MM.1S (cell line): ENCODE data around the gene CDK16.

Experiments used
- DNase-seq: peaks from one replicate; pipeline ENCODE4 v3.0.0-alpha.2; 2015
- H2AFZ ChIP-seq: fragments of 300-600 bp; sonication (generic); 2 replicates; pipeline ENCODE4 v1.6.0; 2016; ENCODE audit warnings: antibody characterized with exemption, low read length
- H3F3A ChIP-seq: fragments of 300-600 bp; sonication (generic); 2 replicates; pipeline ENCODE4 v1.6.1; 2016; ENCODE audit warnings: mild to moderate bottlenecking, antibody characterized with exemption, low read length, moderate library complexity, mixed read lengths; ENCODE audit not compliant: insufficient read depth
- H3K27ac ChIP-seq: fragments of 300-600 bp; sonication (generic); 2 replicates; pipeline ENCODE4 v1.5.1; 2016; ENCODE audit warnings: mild to moderate bottlenecking, low read length
- H3K27me3 ChIP-seq: fragments of 300-600 bp; sonication (generic); replicated peaks from 2 replicates; pipeline ENCODE4 v1.6.0; 2016; ENCODE audit warnings: low read length; ENCODE audit not compliant: insufficient read depth
- H3K36me3 ChIP-seq: fragments of 300-600 bp; sonication (generic); replicated peaks from 2 replicates; pipeline ENCODE4 v1.6.1; 2016; ENCODE audit warnings: mild to moderate bottlenecking, low read length, mixed read lengths; ENCODE audit not compliant: insufficient read depth
- H3K4me1 ChIP-seq: fragments of 300-600 bp; sonication (generic); 2 replicates; pipeline ENCODE4 v1.6.1; 2016; ENCODE audit warnings: low read length, mixed read lengths
- H3K4me2 ChIP-seq: fragments of 300-600 bp; sonication (generic); 2 replicates; pipeline ENCODE4 v1.6.0; 2016; ENCODE audit warnings: low read depth, low read length
- H3K4me3 ChIP-seq: fragments of 300-600 bp; sonication (generic); 2 replicates; pipeline ENCODE4 v1.5.1; 2016; ENCODE audit warnings: low read length, mixed read lengths
- H3K79me2 ChIP-seq: fragments of 300-600 bp; sonication (generic); 2 replicates; pipeline ENCODE4 v1.6.1; 2016; ENCODE audit warnings: mixed run types, low read length, mixed read lengths
- H3K9ac ChIP-seq: fragments of 300-600 bp; sonication (generic); 2 replicates; pipeline ENCODE4 v1.6.1; 2016; ENCODE audit warnings: low read length, mixed read lengths
- H3K9me2 ChIP-seq: fragments of 300-600 bp; sonication (generic); replicated peaks from 2 replicates; pipeline ENCODE4 v1.6.1; 2016; ENCODE audit warnings: mild to moderate bottlenecking, low read length, mixed read lengths; ENCODE audit not compliant: insufficient read depth
- H3K9me3 ChIP-seq: fragments of 300-600 bp; sonication (generic); replicated peaks from 2 replicates; pipeline ENCODE4 v1.6.1; 2016; ENCODE audit warnings: mild to moderate bottlenecking, low read length, mixed read lengths; ENCODE audit not compliant: insufficient read depth
- H4K20me1 ChIP-seq: fragments of 300-600 bp; sonication (generic); 2 replicates; pipeline ENCODE4 v1.6.1; 2016; ENCODE audit warnings: mild to moderate bottlenecking, low read length, moderate library complexity, mixed read lengths; ENCODE audit not compliant: insufficient read depth
- CTCF ChIP-seq: fragments of 300-600 bp; sonication (generic); IDR thresholded peaks from 2 replicates; pipeline ENCODE4 v1.5.1; 2016; ENCODE audit warnings: antibody characterized with exemption, low read length, mixed read lengths
- EZH2 ChIP-seq: fragments of 300-600 bp; sonication (generic); optimal IDR thresholded peaks from 2 replicates; pipeline ENCODE3; 2017; ENCODE audit warnings: low read depth, mild to moderate bottlenecking, antibody characterized with exemption, low read length, mixed read lengths
- EZH2phosphoT487 ChIP-seq: fragments of 300-600 bp; sonication (generic); IDR thresholded peaks from 2 replicates; pipeline ENCODE4 v1.6.1; 2018; ENCODE audit warnings: antibody characterized with exemption, low read length

Gene CDK16

GRCh38 chrX:47194194-47194787 is 24.2 kb upstream of the CDK16 start:
- Histone ChIP-seq H3K4me2 (peak overlapping the region; percentile 87), H3K9ac (peak overlapping the region; percentile 96), H3K4me3 (peak overlapping the region; percentile 86), H3K79me2 (peaks cover 61% of the 10 kb centered on the region), H3F3A (peaks cover 20% of the 10 kb centered on the region; the same call in 1 of the 2 replicates), H3K9me3 (no peaks in the 10 kb centered on the region), H2AFZ (peak overlapping the region; percentile 52), H3K9me2 (no peaks in the 10 kb centered on the region), H4K20me1 (no peaks in the 10 kb centered on the region), H3K27ac (peak overlapping the region; percentile 57; the same call in 1 of the 2 replicates), H3K27me3 (no peaks in the 10 kb centered on the region), H3K4me1 (peaks cover 14% of the 10 kb centered on the region; the same call in 1 of the 2 replicates), H3K36me3 (no peaks in the 10 kb centered on the region)
- DNase-seq, result no peak
- no peak for TF ChIP-seq CTCF
- TF ChIP-seq EZH2phosphoT487, result no peak
- TF ChIP-seq EZH2, result no peak

GRCh38 chrX:47196098-47196497 is 22.4 kb upstream of the CDK16 start:
- H3K36me3 ChIP-seq, result no peaks in the 10 kb centered on the region
- H3K4me2 ChIP-seq, result peak overlapping the region; percentile 18; the same call in 1 of the 2 replicates
- H3K9me2 ChIP-seq, result no peaks in the 10 kb centered on the region
- H3K79me2 ChIP-seq, result peaks cover 71% of the 10 kb centered on the region
- no peak overlapping the region for H3K27ac ChIP-seq
- peaks cover 14% of the 10 kb centered on the region; the same call in 1 of the 2 replicates for H3K4me1 ChIP-seq
- H4K20me1 ChIP-seq, result no peaks in the 10 kb centered on the region
- H3K9ac ChIP-seq, result no peak overlapping the region
- DNase-seq, result no peak
- TF ChIP-seq CTCF (no peak), EZH2 (no peak), EZH2phosphoT487 (no peak)
- no peak overlapping the region for H2AFZ ChIP-seq
- H3K9me3 ChIP-seq, result no peaks in the 10 kb centered on the region
- H3F3A ChIP-seq, result peaks cover 20% of the 10 kb centered on the region; the same call in 1 of the 2 replicates
- no peaks in the 10 kb centered on the region for H3K27me3 ChIP-seq
- H3K4me3 ChIP-seq, result no peak overlapping the region

GRCh38 chrX:47197526-47197925 is 21.0 kb upstream of the CDK16 start:
- Histone ChIP-seq H3F3A (peaks cover 10% of the 10 kb centered on the region; the same call in 1 of the 2 replicates), H3K36me3 (no peaks in the 10 kb centered on the region), H3K9me3 (no peaks in the 10 kb centered on the region), H3K9ac (no peak overlapping the region), H3K9me2 (no peaks in the 10 kb centered on the region), H3K4me1 (peaks cover 14% of the 10 kb centered on the region; the same call in 1 of the 2 replicates), H4K20me1 (no peaks in the 10 kb centered on the region), H3K27me3 (no peaks in the 10 kb centered on the region), H3K4me2 (no peak overlapping the region), H3K27ac (no peak overlapping the region), H3K4me3 (no peak overlapping the region), H3K79me2 (peaks cover 69% of the 10 kb centered on the region), H2AFZ (no peak overlapping the region)
- no peak for DNase-seq
- TF ChIP-seq CTCF (no peak), EZH2phosphoT487 (no peak), EZH2 (no peak)
